Erythroblast (primary cell): Measurements from ENCODE around the gene GEMIN5.

Experiments used
- GATA1 ChIP-seq: IDR thresholded peaks from 2 replicates; pipeline ENCODE4 v1.6.1; 2011; ENCODE audit warnings: low read depth, mild to moderate bottlenecking, control low read depth, low read length, moderate library complexity
- POLR2A ChIP-seq: IDR thresholded peaks from 2 replicates; pipeline ENCODE4 v1.6.1; 2011; ENCODE audit warnings: mild to moderate bottlenecking, low read length

DNA sequence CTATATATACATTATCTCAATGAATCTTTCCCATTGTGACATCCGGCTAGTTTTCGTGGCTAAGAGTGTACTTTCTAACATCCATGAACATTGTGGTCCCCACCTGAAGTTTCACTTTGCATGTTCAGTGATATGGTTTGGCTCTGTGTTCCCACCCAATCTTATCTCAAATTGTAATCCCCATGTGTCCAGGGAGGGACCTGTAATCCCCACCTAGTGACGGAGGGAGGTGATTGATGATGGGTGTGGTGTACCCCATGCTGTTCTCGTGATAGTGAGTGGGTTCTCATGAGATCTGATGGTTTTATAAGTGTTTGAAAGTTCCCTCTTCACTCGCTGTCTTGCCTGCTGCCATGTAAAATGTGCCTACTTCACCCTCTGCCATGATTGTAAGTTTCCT, 30.9 kb upstream of the GEMIN5 start:
- TF ChIP-seq POLR2A (no peak), GATA1 (no peak)
